ENCODE results near the gene HSD17B12. TPM values are rescaled to one million over a fixed set of nuclear protein-coding genes. Genes with fewer than 3 reads are reported as not detected.

Gene HSD17B12
- total and polyA plus RNA-seq, 7 experiments from 2014 or later = 20.3 to 39.5 (median 24.7) TPM

GRCh38 chr11:43819926-43820325 lies 139.4 kb downstream of the HSD17B12 start:
- no peak overlapping the region for H3K4me3 ChIP-seq (ENCODE audit: low read length)
- CTCF ChIA-PET = no interaction called here
- H3K4me1 Mint-ChIP-seq = peaks cover 0 to 2% (median 0%) of the 10 kb centered on the region in 7 donors
- no peak overlapping the region for H3K27ac Mint-ChIP-seq
- DNase-seq (no peak), ATAC-seq (no peak)
- H3K27me3 Mint-ChIP-seq = no peaks in the 10 kb centered on the region
- H3K36me3 Mint-ChIP-seq = peaks cover 8 to 87% (median 57%) of the 10 kb centered on the region in 5 donors
- H3K36me3 ChIP-seq (ENCODE audit: control insufficient read depth in 2 of 3, insufficient read depth in 3 of 3, low read length in 3 of 3) = peaks cover 0 to 19% (median 0%) of the 10 kb centered on the region in 3 experiments
- no peaks in the 10 kb centered on the region for H3K9me3 ChIP-seq (ENCODE audit: control insufficient read depth in 2 of 3, low read length in 3 of 3)
- POLR2A ChIA-PET = no interaction called here
- no peaks in the 10 kb centered on the region for H3K4me1 ChIP-seq (ENCODE audit: control insufficient read depth in 2 of 2, insufficient read depth in 2 of 2, low read length in 2 of 2)
- no peak overlapping the region for H3K27ac ChIP-seq (ENCODE audit: low read depth, low read length)
- H3K4me3 Mint-ChIP-seq = no peak overlapping the region
- intact Hi-C loops (cut with micrococcal nuclease) = no loop called here
- H3K9me3 Mint-ChIP-seq = no peaks in the 10 kb centered on the region
- no peaks in the 10 kb centered on the region for H3K27me3 ChIP-seq (ENCODE audit: control insufficient read depth in 2 of 2, insufficient read depth in 2 of 2, low read length in 2 of 2)

GRCh38 chr11:43823316-43823715 lies 142.8 kb downstream of the HSD17B12 start:
- no peak for DNase-seq
- no peak for ATAC-seq
- H3K27ac Mint-ChIP-seq = no peak overlapping the region
- intact Hi-C loops (cut with micrococcal nuclease) = no loop called here
- CTCF ChIA-PET = no interaction called here
- H3K4me1 ChIP-seq (ENCODE audit: control insufficient read depth in 2 of 2, insufficient read depth in 2 of 2, low read length in 2 of 2) = no peaks in the 10 kb centered on the region
- peaks cover 8 to 58% (median 45%) of the 10 kb centered on the region in 5 donors for H3K36me3 Mint-ChIP-seq
- no peak overlapping the region for H3K4me3 Mint-ChIP-seq
- H3K36me3 ChIP-seq (ENCODE audit: control insufficient read depth in 2 of 3, insufficient read depth in 3 of 3, low read length in 3 of 3) = peaks cover 0 to 16% (median 0%) of the 10 kb centered on the region in 3 experiments
- H3K4me1 Mint-ChIP-seq = peaks cover 0 to 5% (median 0%) of the 10 kb centered on the region in 7 donors
- no peaks in the 10 kb centered on the region for H3K9me3 ChIP-seq (ENCODE audit: control insufficient read depth in 2 of 3, low read length in 3 of 3)
- no peaks in the 10 kb centered on the region for H3K27me3 ChIP-seq (ENCODE audit: control insufficient read depth in 2 of 2, insufficient read depth in 2 of 2, low read length in 2 of 2)
- H3K9me3 Mint-ChIP-seq = no peaks in the 10 kb centered on the region
- no peak overlapping the region for H3K27ac ChIP-seq (ENCODE audit: low read depth, low read length)
- no peaks in the 10 kb centered on the region for H3K27me3 Mint-ChIP-seq
- H3K4me3 ChIP-seq (ENCODE audit: low read length) = no peak overlapping the region
- POLR2A ChIA-PET = no interaction called here

- Histone ChIP-seq H3K27ac (ENCODE audit: low read depth, low read length) (no peak overlapping the region), H3K4me1 (ENCODE audit: control insufficient read depth in 2 of 2, insufficient read depth in 2 of 2, low read length in 2 of 2) (no peaks in the 10 kb centered on the region), H3K36me3 (ENCODE audit: control insufficient read depth in 2 of 3, insufficient read depth in 3 of 3, low read length in 3 of 3) (peaks cover 0 to 16% (median 0%) of the 10 kb centered on the region in 3 experiments), H3K27me3 (ENCODE audit: control insufficient read depth in 2 of 2, insufficient read depth in 2 of 2, low read length in 2 of 2) (no peaks in the 10 kb centered on the region), H3K9me3 (ENCODE audit: control insufficient read depth in 2 of 3, low read length in 3 of 3) (no peaks in the 10 kb centered on the region), H3K4me3 (ENCODE audit: low read length) (no peak overlapping the region)
- peaks cover 0 to 5% (median 0%) of the 10 kb centered on the region in 7 donors for H3K4me1 Mint-ChIP-seq
- ChIA-PET CTCF (interaction anchor here (0.5 kb wide), 1 partner anchor 115 kb away, joined by 3 read pairs; no protein-coding TSS in a partner anchor), POLR2A (no interaction called here)
- H3K9me3 Mint-ChIP-seq = no peaks in the 10 kb centered on the region
- H3K36me3 Mint-ChIP-seq = peaks cover 8 to 55% (median 45%) of the 10 kb centered on the region in 5 donors
- DNase-seq = no peak
- H3K27ac Mint-ChIP-seq = peak overlapping the region in 1 of 9 donors; percentile 33
- H3K27me3 Mint-ChIP-seq = no peaks in the 10 kb centered on the region
- intact Hi-C loops (cut with micrococcal nuclease) = loop anchor here in 1 of 2 donors (2.0 kb wide), 1 partner anchor 121 kb away; no protein-coding TSS in a partner anchor
- no peak for ATAC-seq
- H3K4me3 Mint-ChIP-seq = no peak overlapping the region
Observed at GRCh38 chr11:43823851-43824250, 143.3 kb downstream of the HSD17B12 start.

- no peak overlapping the region for H3K4me3 ChIP-seq (ENCODE audit: low read length)
Observed at GRCh38 chr11:43825217-43825816, 144.8 kb downstream of the HSD17B12 start.

GRCh38 chr11:43830928-43831440 lies 150.4 kb downstream of the HSD17B12 start:
- Mint-ChIP-seq H3K36me3 (peaks cover 4 to 23% (median 14%) of the 10 kb centered on the region in 5 donors), H3K27ac (peak overlapping the region in 3 of 9 donors; percentile 43 to 71 (median 63)), H3K27me3 (no peaks in the 10 kb centered on the region), H3K4me1 (peaks cover 0 to 11% (median 0%) of the 10 kb centered on the region in 7 donors), H3K4me3 (peak overlapping the region in 1 of 10 donors; percentile 8), H3K9me3 (no peaks in the 10 kb centered on the region)
- Histone ChIP-seq H3K4me1 (ENCODE audit: control insufficient read depth in 2 of 2, insufficient read depth in 2 of 2, low read length in 2 of 2) (no peaks in the 10 kb centered on the region), H3K36me3 (ENCODE audit: control insufficient read depth in 2 of 3, insufficient read depth in 3 of 3, low read length in 3 of 3) (no peaks in the 10 kb centered on the region), H3K27ac (ENCODE audit: low read depth, low read length) (no peak overlapping the region), H3K4me3 (ENCODE audit: low read length) (no peak overlapping the region), H3K27me3 (ENCODE audit: control insufficient read depth in 2 of 2, insufficient read depth in 2 of 2, low read length in 2 of 2) (no peaks in the 10 kb centered on the region), H3K9me3 (ENCODE audit: control insufficient read depth in 2 of 3, low read length in 3 of 3) (no peaks in the 10 kb centered on the region)
- intact Hi-C loops (cut with micrococcal nuclease) = no loop called here
- peak; percentile 66 for ATAC-seq
- CTCF ChIA-PET = interaction anchor here (1.2 kb wide), 1 partner anchor 21 kb away, joined by 3 read pairs; no protein-coding TSS in a partner anchor
- POLR2A ChIA-PET = no interaction called here
- DNase-seq = peak in 1 of 9 donors; percentile 48

More at GRCh38 chr11:43825217-43825816, 144.8 kb downstream of the HSD17B12 start:
- ChIA-PET CTCF (no interaction called here), POLR2A (no interaction called here)
- H3K36me3 ChIP-seq (ENCODE audit: control insufficient read depth in 2 of 3, insufficient read depth in 3 of 3, low read length in 3 of 3) = peaks cover 0 to 8% (median 0%) of the 10 kb centered on the region in 3 experiments
- H3K36me3 Mint-ChIP-seq = peaks cover 5 to 43% (median 33%) of the 10 kb centered on the region in 5 donors
- DNase-seq = no peak
- no peaks in the 10 kb centered on the region for H3K27me3 ChIP-seq (ENCODE audit: control insufficient read depth in 2 of 2, insufficient read depth in 2 of 2, low read length in 2 of 2)
- ATAC-seq = no peak
- no peak overlapping the region for H3K27ac Mint-ChIP-seq
- intact Hi-C loops (cut with micrococcal nuclease) = loop anchor here in 1 of 2 donors (1.0 to 2.0 kb wide), 2 partner anchors 27 to 119 kb away; no protein-coding TSS in a partner anchor
- H3K9me3 ChIP-seq (ENCODE audit: control insufficient read depth in 2 of 3, low read length in 3 of 3) = no peaks in the 10 kb centered on the region
- no peaks in the 10 kb centered on the region for H3K4me1 ChIP-seq (ENCODE audit: control insufficient read depth in 2 of 2, insufficient read depth in 2 of 2, low read length in 2 of 2)
- no peaks in the 10 kb centered on the region for H3K27me3 Mint-ChIP-seq
- no peak overlapping the region for H3K27ac ChIP-seq (ENCODE audit: low read depth, low read length)
- no peaks in the 10 kb centered on the region for H3K9me3 Mint-ChIP-seq
- H3K4me1 Mint-ChIP-seq = peaks cover 0 to 4% (median 0%) of the 10 kb centered on the region in 7 donors
- no peak overlapping the region for H3K4me3 Mint-ChIP-seq

- no peaks in the 10 kb centered on the region for H3K27me3 ChIP-seq (ENCODE audit: control insufficient read depth in 2 of 2, insufficient read depth in 2 of 2, low read length in 2 of 2)
- no peak overlapping the region for H3K27ac Mint-ChIP-seq
- no peaks in the 10 kb centered on the region for H3K27me3 Mint-ChIP-seq
- no peak overlapping the region for H3K27ac ChIP-seq (ENCODE audit: low read depth, low read length)
- H3K4me1 ChIP-seq (ENCODE audit: control insufficient read depth in 2 of 2, insufficient read depth in 2 of 2, low read length in 2 of 2) = no peaks in the 10 kb centered on the region
- ChIA-PET CTCF (no interaction called here), POLR2A (no interaction called here)
- DNase-seq (no peak), ATAC-seq (no peak)
- H3K36me3 ChIP-seq (ENCODE audit: control insufficient read depth in 2 of 3, insufficient read depth in 3 of 3, low read length in 3 of 3) = no peaks in the 10 kb centered on the region
- no peak overlapping the region for H3K4me3 ChIP-seq (ENCODE audit: low read length)
- no peak overlapping the region for H3K4me3 Mint-ChIP-seq
- H3K9me3 ChIP-seq (ENCODE audit: control insufficient read depth in 2 of 3, low read length in 3 of 3) = no peaks in the 10 kb centered on the region
- intact Hi-C loops (cut with micrococcal nuclease) = no loop called here
- peaks cover 6 to 20% (median 16%) of the 10 kb centered on the region in 5 donors for H3K36me3 Mint-ChIP-seq
- peaks cover 0 to 11% (median 0%) of the 10 kb centered on the region in 7 donors for H3K4me1 Mint-ChIP-seq
- no peaks in the 10 kb centered on the region for H3K9me3 Mint-ChIP-seq
Observed at GRCh38 chr11:43832536-43832935, 152.0 kb downstream of the HSD17B12 start.
